ENCODE measurements around the gene GPRC5C. TPM values are rescaled to one million over a fixed set of nuclear protein-coding genes. Genes with fewer than 3 reads are reported as not detected.

Gene GPRC5C
- total and polyA plus RNA-seq, 4 donors = 34.2 to 195 (median 119) TPM

DNA sequence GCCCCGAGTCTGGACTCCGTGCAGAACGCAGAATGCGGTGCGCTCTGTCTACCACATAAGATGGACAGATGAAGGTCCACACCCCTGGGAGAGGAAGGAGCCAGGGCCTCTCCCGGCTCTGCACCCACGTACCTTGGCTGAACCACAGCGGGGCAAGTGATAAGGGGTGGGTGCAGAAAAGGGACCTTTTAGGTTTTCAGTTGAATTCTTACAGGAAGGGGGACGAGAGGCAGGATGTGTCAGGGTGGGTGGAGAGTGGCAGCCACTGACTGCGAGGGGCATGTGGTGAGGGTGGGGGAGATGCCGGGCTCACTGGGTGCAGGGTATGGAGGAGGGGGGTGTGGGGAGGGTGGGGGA, 34.9 kb downstream of the GPRC5C start:
- 34% methylated on average over 11 of the region's 11 CpGs for WGBS
- H3K9ac ChIP-seq (ENCODE audit: low read depth in 1 of 2, low read length in 2 of 2) = peak overlapping the region in 1 of 2 donors; percentile 59
- H3K9me3 ChIP-seq (ENCODE audit: control insufficient read depth in 4 of 4, low read length in 3 of 4) = no peaks in the 10 kb centered on the region
- no peaks in the 10 kb centered on the region for H3K36me3 ChIP-seq (ENCODE audit: control insufficient read depth in 4 of 4, insufficient read depth in 3 of 4, low read depth in 1 of 4, low read length in 3 of 4)
- TF ChIP-seq, protein P1, sequence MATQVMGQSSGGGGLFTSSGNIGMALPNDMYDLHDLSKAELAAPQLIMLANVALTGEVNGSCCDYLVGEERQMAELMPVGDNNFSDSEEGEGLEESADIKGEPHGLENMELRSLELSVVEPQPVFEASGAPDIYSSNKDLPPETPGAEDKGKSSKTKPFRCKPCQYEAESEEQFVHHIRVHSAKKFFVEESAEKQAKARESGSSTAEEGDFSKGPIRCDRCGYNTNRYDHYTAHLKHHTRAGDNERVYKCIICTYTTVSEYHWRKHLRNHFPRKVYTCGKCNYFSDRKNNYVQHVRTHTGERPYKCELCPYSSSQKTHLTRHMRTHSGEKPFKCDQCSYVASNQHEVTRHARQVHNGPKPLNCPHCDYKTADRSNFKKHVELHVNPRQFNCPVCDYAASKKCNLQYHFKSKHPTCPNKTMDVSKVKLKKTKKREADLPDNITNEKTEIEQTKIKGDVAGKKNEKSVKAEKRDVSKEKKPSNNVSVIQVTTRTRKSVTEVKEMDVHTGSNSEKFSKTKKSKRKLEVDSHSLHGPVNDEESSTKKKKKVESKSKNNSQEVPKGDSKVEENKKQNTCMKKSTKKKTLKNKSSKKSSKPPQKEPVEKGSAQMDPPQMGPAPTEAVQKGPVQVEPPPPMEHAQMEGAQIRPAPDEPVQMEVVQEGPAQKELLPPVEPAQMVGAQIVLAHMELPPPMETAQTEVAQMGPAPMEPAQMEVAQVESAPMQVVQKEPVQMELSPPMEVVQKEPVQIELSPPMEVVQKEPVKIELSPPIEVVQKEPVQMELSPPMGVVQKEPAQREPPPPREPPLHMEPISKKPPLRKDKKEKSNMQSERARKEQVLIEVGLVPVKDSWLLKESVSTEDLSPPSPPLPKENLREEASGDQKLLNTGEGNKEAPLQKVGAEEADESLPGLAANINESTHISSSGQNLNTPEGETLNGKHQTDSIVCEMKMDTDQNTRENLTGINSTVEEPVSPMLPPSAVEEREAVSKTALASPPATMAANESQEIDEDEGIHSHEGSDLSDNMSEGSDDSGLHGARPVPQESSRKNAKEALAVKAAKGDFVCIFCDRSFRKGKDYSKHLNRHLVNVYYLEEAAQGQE (IDR thresholded peaks at IDR 0.05) = no peak
- no peak for TF ChIP-seq FOXA1 (IDR thresholded peaks at IDR 0.05)
- H3K4me3 ChIP-seq (ENCODE audit: low read depth in 1 of 3, low read length in 3 of 3) = peak overlapping the region in 2 of 3 donors; percentile 33
- no peak for DNase-seq (ENCODE audit: low spot score)
- H3K27me3 ChIP-seq (ENCODE audit: control insufficient read depth in 4 of 4, insufficient read depth in 4 of 4, low read length in 3 of 4) = no peaks in the 10 kb centered on the region
- H3K27ac ChIP-seq (ENCODE audit: low read depth in 1 of 2, low read length in 2 of 2) = peak overlapping the region; percentile 56 to 80
- peaks cover 0 to 2% (median 0%) of the 10 kb centered on the region in 4 donors for H3K4me1 ChIP-seq (ENCODE audit: control insufficient read depth in 4 of 4, insufficient read depth in 4 of 4, low read length in 3 of 4)

DNA sequence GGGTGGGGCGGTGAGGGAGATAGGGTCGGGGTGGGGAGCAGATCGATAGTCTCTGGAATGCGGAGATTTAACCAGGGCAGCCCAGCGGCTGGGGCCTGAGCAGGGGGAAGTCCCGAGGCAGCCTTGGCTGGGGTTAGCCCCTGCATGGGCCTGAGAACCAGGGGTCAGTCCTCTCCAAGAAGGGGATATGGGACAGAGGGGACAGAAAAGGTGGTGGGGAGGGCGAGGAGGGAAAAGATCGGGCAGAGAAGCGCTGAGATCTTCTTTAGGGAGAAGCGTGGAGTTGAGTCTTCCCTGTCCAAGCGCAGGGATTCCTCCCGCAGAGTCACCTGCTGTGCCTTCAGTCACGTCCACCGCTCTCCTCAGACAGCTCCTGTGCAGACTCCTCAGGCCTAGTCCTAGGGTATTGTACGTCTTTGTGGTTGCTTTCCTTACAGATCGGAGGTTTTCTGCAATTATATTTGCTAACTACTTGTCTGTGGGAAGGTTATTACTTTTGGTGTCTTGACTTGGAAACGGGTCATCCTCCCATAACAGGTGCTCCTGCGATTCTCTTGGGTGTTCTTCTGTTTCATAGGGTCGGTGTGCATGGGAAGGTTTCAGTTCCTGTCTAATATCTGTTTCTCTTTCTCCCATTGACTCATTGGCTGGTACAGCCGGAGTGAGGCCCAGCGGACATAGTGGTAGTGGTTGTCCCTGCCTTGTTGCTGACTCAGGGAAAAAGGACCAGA, 35.5 kb downstream of the GPRC5C start:
- Histone ChIP-seq H3K4me3 (ENCODE audit: low read depth in 1 of 3, low read length in 3 of 3) (peak overlapping the region in 2 of 3 donors; percentile 32 to 33), H3K4me1 (ENCODE audit: control insufficient read depth in 4 of 4, insufficient read depth in 4 of 4, low read length in 3 of 4) (peaks cover 0 to 2% (median 0%) of the 10 kb centered on the region in 4 donors), H3K9ac (ENCODE audit: low read depth in 1 of 2, low read length in 2 of 2) (peak overlapping the region in 1 of 2 donors; percentile 63), H3K27me3 (ENCODE audit: control insufficient read depth in 4 of 4, insufficient read depth in 4 of 4, low read length in 3 of 4) (no peaks in the 10 kb centered on the region), H3K9me3 (ENCODE audit: control insufficient read depth in 4 of 4, low read length in 3 of 4) (no peaks in the 10 kb centered on the region), H3K27ac (ENCODE audit: low read depth in 1 of 2, low read length in 2 of 2) (peak overlapping the region; percentile 39 to 47), H3K36me3 (ENCODE audit: control insufficient read depth in 4 of 4, insufficient read depth in 3 of 4, low read depth in 1 of 4, low read length in 3 of 4) (no peaks in the 10 kb centered on the region)
- no peak for TF ChIP-seq JUND (IDR thresholded peaks at IDR 0.05)
- no peak for TF ChIP-seq HNF4A (conservative IDR thresholded peaks at IDR 0.05)
- TF ChIP-seq, protein P2, sequence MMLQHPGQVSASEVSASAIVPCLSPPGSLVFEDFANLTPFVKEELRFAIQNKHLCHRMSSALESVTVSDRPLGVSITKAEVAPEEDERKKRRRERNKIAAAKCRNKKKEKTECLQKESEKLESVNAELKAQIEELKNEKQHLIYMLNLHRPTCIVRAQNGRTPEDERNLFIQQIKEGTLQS (IDR thresholded peaks at IDR 0.05) = no peak
- no peak for TF ChIP-seq GABPA (IDR thresholded peaks at IDR 0.05 in 1 of 2, conservative IDR thresholded peaks at IDR 0.05 in 1 of 2)
- TF ChIP-seq, protein P1 (IDR thresholded peaks at IDR 0.05) = no peak
- no peak for TF ChIP-seq YY1 (IDR thresholded peaks at IDR 0.05)
- no peak for TF ChIP-seq EGR1 (IDR thresholded peaks at IDR 0.05; ENCODE audit: low read depth in 2 of 2)
- TF ChIP-seq, protein P3, sequence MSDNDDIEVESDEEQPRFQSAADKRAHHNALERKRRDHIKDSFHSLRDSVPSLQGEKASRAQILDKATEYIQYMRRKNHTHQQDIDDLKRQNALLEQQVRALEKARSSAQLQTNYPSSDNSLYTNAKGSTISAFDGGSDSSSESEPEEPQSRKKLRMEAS (IDR thresholded peaks at IDR 0.05) = no peak
- TF ChIP-seq RXRA (IDR thresholded peaks at IDR 0.05) = no peak
- TF ChIP-seq, protein P4, sequence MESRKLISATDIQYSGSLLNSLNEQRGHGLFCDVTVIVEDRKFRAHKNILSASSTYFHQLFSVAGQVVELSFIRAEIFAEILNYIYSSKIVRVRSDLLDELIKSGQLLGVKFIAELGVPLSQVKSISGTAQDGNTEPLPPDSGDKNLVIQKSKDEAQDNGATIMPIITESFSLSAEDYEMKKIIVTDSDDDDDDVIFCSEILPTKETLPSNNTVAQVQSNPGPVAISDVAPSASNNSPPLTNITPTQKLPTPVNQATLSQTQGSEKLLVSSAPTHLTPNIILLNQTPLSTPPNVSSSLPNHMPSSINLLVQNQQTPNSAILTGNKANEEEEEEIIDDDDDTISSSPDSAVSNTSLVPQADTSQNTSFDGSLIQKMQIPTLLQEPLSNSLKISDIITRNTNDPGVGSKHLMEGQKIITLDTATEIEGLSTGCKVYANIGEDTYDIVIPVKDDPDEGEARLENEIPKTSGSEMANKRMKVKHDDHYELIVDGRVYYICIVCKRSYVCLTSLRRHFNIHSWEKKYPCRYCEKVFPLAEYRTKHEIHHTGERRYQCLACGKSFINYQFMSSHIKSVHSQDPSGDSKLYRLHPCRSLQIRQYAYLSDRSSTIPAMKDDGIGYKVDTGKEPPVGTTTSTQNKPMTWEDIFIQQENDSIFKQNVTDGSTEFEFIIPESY (IDR thresholded peaks at IDR 0.05) = no peak
- no peak for TF ChIP-seq RAD21 (IDR thresholded peaks at IDR 0.05)
- TF ChIP-seq, protein P5, sequence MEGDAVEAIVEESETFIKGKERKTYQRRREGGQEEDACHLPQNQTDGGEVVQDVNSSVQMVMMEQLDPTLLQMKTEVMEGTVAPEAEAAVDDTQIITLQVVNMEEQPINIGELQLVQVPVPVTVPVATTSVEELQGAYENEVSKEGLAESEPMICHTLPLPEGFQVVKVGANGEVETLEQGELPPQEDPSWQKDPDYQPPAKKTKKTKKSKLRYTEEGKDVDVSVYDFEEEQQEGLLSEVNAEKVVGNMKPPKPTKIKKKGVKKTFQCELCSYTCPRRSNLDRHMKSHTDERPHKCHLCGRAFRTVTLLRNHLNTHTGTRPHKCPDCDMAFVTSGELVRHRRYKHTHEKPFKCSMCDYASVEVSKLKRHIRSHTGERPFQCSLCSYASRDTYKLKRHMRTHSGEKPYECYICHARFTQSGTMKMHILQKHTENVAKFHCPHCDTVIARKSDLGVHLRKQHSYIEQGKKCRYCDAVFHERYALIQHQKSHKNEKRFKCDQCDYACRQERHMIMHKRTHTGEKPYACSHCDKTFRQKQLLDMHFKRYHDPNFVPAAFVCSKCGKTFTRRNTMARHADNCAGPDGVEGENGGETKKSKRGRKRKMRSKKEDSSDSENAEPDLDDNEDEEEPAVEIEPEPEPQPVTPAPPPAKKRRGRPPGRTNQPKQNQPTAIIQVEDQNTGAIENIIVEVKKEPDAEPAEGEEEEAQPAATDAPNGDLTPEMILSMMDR (IDR thresholded peaks at IDR 0.05; ENCODE audit: low read depth, low read length, missing input control) = no peak
- TF ChIP-seq FOXA1 (IDR thresholded peaks at IDR 0.05) = no peak
- no peak for TF ChIP-seq HNF4G (IDR thresholded peaks at IDR 0.05)
- no peak for TF ChIP-seq TAF1 (conservative IDR thresholded peaks at IDR 0.05)
- TF ChIP-seq SP1 (IDR thresholded peaks at IDR 0.05) = no peak
- no peak for TF ChIP-seq NR2F2 (IDR thresholded peaks at IDR 0.05)
- no peak for TF ChIP-seq FOXA2 (IDR thresholded peaks at IDR 0.05)
- no peak for DNase-seq (ENCODE audit: low spot score)
- 54% methylated on average over 21 of the region's 21 CpGs for WGBS

All from liver (tissue), 9 donors.